ENCODE results near the gene STK38. TPM values are rescaled to one million over a fixed set of nuclear protein-coding genes. Genes with fewer than 3 reads are reported as not detected.

Gene STK38
- total RNA-seq, 1 experiment from 2014 or later, result 53.3 TPM

DNA sequence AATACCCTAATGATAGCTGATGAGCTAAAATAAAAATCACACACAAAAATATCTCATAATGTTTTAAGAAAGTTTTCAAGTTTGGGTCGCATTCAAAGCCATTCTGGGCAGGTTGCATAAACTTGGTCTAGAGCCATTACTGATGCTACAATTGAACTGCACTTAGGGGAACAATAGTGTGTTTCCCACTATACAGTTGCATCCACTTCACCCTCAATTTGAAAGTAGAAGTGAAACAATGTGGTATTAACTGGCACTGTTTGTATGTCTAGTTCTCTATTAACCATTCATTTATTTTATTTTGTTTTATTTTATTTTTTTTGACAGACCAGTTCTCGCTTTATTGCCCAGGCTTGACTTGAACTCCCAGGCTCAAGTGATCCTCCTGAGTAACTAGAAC is 23.0 kb upstream of the STK38 start:
- Histone ChIP-seq H3K79me2 (ENCODE audit: low read depth) (no peaks in the 10 kb centered on the region), H3K36me3 (ENCODE audit: low read depth) (no peaks in the 10 kb centered on the region), H3K27me3 (ENCODE audit: insufficient read depth, low read depth) (no peaks in the 10 kb centered on the region), H3K4me1 (replicated peaks; ENCODE audit: insufficient read depth) (peaks cover 7% of the 10 kb centered on the region; the same call in 1 of the 2 replicates), H2AFZ (no peak overlapping the region), H3K27ac (no peak overlapping the region), H3K4me3 (no peak overlapping the region), H3K4me2 (no peak overlapping the region), H4K20me1 (ENCODE audit: insufficient read depth) (no peaks in the 10 kb centered on the region), H3K9me2 (ENCODE audit: insufficient read depth) (no peaks in the 10 kb centered on the region), H3F3A (ENCODE audit: insufficient read depth, low read depth) (peaks cover 8% of the 10 kb centered on the region; the same call in 1 of the 2 replicates), H3K9me3 (ENCODE audit: insufficient read depth, low read depth) (no peaks in the 10 kb centered on the region)
- CTCF ChIA-PET, result interaction anchor here (0.6 kb wide), 1 partner anchor 8 kb away, joined by 12 read pairs; no protein-coding TSS in a partner anchor
- intact Hi-C loops (cut with micrococcal nuclease; ENCODE audit: unreplicated experiment), result no loop called here
- POLR2A ChIA-PET (ENCODE audit: unreplicated experiment), result no interaction called here
- BruUV-seq (replicated peaks), result no TSS peak
- TF ChIP-seq, protein P1, sequence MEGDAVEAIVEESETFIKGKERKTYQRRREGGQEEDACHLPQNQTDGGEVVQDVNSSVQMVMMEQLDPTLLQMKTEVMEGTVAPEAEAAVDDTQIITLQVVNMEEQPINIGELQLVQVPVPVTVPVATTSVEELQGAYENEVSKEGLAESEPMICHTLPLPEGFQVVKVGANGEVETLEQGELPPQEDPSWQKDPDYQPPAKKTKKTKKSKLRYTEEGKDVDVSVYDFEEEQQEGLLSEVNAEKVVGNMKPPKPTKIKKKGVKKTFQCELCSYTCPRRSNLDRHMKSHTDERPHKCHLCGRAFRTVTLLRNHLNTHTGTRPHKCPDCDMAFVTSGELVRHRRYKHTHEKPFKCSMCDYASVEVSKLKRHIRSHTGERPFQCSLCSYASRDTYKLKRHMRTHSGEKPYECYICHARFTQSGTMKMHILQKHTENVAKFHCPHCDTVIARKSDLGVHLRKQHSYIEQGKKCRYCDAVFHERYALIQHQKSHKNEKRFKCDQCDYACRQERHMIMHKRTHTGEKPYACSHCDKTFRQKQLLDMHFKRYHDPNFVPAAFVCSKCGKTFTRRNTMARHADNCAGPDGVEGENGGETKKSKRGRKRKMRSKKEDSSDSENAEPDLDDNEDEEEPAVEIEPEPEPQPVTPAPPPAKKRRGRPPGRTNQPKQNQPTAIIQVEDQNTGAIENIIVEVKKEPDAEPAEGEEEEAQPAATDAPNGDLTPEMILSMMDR (conservative IDR thresholded peaks at IDR 0.05), result no peak
- TF ChIP-seq EZH2 (IDR thresholded peaks at IDR 0.05; ENCODE audit: low read depth), result no peak
- no peak for DNase-seq

DNA sequence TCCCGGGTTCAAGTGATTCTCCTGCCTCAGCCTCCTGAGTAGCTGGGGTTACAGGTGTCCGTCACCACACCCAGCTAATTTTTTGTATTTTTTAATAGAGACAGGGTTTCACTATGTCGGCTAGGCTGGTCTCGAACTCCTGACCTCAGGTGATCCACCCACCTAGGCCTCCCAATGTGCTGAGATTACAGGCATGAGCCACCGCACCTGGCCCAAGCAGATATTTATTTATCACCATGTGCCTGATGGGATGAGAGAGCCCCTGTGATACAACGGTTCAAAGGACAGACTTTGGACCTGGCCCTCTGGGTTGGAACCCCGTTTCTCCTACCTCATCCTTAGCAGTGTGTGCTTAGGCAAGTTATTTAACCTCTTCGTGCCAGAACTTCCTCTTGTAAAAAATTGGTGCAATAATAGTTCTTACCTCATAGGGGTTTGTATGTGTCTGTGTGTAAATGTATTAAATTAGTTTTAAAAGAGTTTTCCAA is 19.2 kb upstream of the STK38 start:
- BruUV-seq (replicated peaks), result no TSS peak
- Histone ChIP-seq H4K20me1 (ENCODE audit: insufficient read depth) (no peaks in the 10 kb centered on the region), H3K4me2 (no peak overlapping the region), H3F3A (ENCODE audit: insufficient read depth, low read depth) (peaks cover 7% of the 10 kb centered on the region; the same call in 1 of the 2 replicates), H2AFZ (no peak overlapping the region), H3K36me3 (ENCODE audit: low read depth) (no peaks in the 10 kb centered on the region), H3K79me2 (ENCODE audit: low read depth) (no peaks in the 10 kb centered on the region), H3K9me3 (ENCODE audit: insufficient read depth, low read depth) (no peaks in the 10 kb centered on the region), H3K27me3 (ENCODE audit: insufficient read depth, low read depth) (no peaks in the 10 kb centered on the region), H3K27ac (no peak overlapping the region), H3K4me3 (no peak overlapping the region), H3K4me1 (replicated peaks; ENCODE audit: insufficient read depth) (no peaks in the 10 kb centered on the region), H3K9me2 (ENCODE audit: insufficient read depth) (no peaks in the 10 kb centered on the region)
- ChIA-PET POLR2A (ENCODE audit: unreplicated experiment) (no interaction called here), CTCF (no interaction called here)
- TF ChIP-seq, protein P1 (conservative IDR thresholded peaks at IDR 0.05), result no peak
- TF ChIP-seq EZH2 (IDR thresholded peaks at IDR 0.05; ENCODE audit: low read depth), result no peak
- DNase-seq, result no peak
- intact Hi-C loops (cut with micrococcal nuclease; ENCODE audit: unreplicated experiment), result no loop called here

DNA sequence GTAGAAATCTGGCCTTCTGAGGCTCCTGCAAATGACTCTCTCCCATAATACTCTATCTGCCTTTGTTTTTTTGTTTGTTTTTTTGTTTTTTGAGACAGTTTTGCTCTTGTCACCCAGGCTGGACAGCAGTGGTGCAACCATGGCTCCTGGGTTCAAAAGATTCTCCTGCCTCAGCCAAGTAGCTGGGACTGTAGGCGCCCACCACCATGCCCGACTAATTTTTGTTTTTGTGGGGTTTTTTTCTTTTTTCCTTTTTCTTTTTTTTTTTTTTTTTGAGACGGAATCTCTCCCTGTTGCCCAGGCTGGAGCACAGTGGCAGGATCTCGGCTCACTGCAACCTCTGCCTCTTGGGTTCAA is 16.6 kb upstream of the STK38 start:
- Histone ChIP-seq H3K9me2 (ENCODE audit: insufficient read depth) (no peaks in the 10 kb centered on the region), H3K79me2 (ENCODE audit: low read depth) (no peaks in the 10 kb centered on the region), H3K4me2 (no peak overlapping the region), H3K27me3 (ENCODE audit: insufficient read depth, low read depth) (no peaks in the 10 kb centered on the region), H3K4me1 (replicated peaks; ENCODE audit: insufficient read depth) (peaks cover 7% of the 10 kb centered on the region), H3F3A (ENCODE audit: insufficient read depth, low read depth) (peaks cover 9% of the 10 kb centered on the region; the same call in 1 of the 2 replicates), H2AFZ (no peak overlapping the region), H3K27ac (no peak overlapping the region), H3K36me3 (ENCODE audit: low read depth) (no peaks in the 10 kb centered on the region), H3K9me3 (ENCODE audit: insufficient read depth, low read depth) (no peaks in the 10 kb centered on the region), H4K20me1 (ENCODE audit: insufficient read depth) (no peaks in the 10 kb centered on the region), H3K4me3 (no peak overlapping the region)
- TF ChIP-seq, protein P1 (conservative IDR thresholded peaks at IDR 0.05), result no peak
- TF ChIP-seq EZH2 (IDR thresholded peaks at IDR 0.05; ENCODE audit: low read depth), result no peak
- ChIA-PET POLR2A (ENCODE audit: unreplicated experiment) (interaction anchor here (0.6 kb wide), 1 partner anchor 15 kb away, joined by 11 read pairs; no protein-coding TSS in a partner anchor), CTCF (interaction anchor here (0.6 kb wide), 1 partner anchor 13 kb away, joined by 5 read pairs; no protein-coding TSS in a partner anchor)
- intact Hi-C loops (cut with micrococcal nuclease; ENCODE audit: unreplicated experiment), result no loop called here
- DNase-seq, result no peak
- no TSS peak for BruUV-seq (replicated peaks)
